Measurements from ENCODE around the gene ATRX.
"Not testable (repeated sequence)": the region's sequence is repeated elsewhere in the genome, so short reads cannot be mapped to it uniquely, and the experiment has no call there.

ATRX gene

GRCh38 chrX:77621453-77621852 is 164.6 kb downstream of the ATRX start:
- not testable (repeated sequence) for DNase-seq (ENCODE audit: low spot score)

- DNase-seq (ENCODE audit: low spot score): no peak
Observed at GRCh38 chrX:77617206-77617605, 168.8 kb downstream of the ATRX start.

- DNase-seq (ENCODE audit: low spot score): no peak
Observed at GRCh38 chrX:77603635-77604336, 182.2 kb downstream of the ATRX start.

DNA sequence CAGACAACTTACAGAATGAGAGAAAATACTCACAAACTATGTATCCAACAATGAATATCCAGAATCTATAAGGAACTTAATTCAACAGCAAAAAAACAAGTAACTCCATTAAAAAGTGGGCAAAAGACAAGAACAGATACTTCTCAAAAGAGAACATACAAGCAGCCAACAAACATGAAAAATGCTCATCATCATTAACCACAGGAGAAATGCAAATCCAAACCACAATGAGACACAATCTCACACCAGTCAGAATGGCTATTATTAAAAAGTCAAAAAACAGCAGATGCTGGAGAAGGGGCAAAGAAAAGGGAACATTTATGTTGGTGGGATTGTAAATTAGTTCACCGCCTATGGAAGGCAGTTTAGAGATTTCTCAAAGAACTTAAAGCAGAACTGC is 188.5 kb downstream of the ATRX start:
- DNase-seq (ENCODE audit: low spot score): peak; percentile 9

DNA sequence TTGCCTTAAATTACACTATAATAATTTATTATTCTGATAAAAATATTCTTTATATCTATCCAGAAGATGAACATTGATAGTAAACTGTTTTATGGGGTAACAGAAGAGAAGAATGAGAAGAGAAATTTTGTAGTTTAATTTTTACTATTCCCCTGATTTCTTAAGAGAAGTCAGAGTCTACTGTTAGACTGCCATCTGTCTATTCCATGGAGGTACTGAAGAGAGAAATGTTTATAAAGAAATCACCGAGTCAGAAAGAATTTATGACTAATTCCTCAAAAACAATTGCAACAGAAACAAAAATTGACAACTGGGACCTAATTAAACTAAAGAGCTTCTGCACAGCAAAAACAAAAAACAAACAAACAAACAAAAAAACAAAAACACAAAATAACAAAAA is 188.9 kb downstream of the ATRX start:
- DNase-seq (ENCODE audit: low spot score): peak; percentile 2

DNA sequence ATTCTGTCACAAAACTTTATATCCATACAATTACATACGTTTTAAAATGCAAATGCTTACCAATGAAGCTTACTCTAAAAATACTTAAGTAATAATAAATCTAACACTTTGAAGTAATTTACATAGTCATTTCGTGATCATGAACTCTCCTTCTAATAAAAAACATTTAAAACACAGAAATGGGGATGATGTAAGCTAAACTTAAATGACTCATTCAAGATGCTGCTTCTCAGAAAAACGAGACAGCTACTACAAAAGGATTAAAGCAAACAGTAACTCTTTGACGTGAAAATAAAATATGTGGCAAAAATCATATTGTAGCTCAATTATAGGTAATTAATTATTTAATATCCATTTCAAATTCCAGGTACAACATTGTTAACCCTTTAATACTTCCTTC is 190.2 kb downstream of the ATRX start:
- no peak for DNase-seq (ENCODE audit: low spot score)

GRCh38 chrX:77572322-77572721 is 213.7 kb downstream of the ATRX start:
- no peak for DNase-seq (ENCODE audit: low spot score)

DNA sequence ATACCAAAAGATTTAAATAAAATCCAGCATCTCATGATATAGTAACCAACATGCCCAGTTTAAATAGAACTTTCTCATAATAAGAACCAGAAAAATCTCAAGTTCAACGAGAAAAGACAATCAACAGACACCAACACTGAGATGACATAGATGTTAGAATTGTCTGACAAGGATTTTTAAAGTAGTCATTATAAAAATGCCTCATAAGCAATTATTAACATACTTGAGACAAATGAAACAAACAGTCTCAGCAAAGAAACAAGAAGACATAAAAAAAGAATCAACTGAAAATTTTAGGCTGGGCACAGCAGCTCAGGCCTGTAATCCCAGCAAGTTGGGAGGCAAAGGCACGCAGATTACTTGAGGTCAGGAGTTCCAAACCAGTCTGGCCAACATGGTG is 220.7 kb downstream of the ATRX start:
- no peak for DNase-seq (ENCODE audit: low spot score)

DNA sequence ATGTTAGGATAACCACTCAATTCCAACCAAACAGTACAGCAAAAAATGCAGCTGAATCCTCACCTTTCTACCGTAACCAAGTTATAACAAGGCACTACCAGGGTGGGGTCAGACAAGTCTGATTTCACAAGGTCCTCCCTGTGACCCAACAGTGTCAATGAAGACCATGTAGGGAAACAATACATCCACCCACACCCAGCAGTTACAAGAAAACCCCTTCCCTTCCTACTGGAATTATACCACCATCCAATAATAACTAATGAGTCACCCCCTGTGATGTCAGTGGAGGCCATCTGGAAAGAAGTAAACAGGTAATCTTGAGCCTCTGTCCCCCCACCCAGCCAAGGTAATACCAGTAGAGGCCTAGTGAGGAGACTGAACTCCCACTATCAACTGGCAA is 221.2 kb downstream of the ATRX start:
- DNase-seq (ENCODE audit: low spot score): no peak

DNA sequence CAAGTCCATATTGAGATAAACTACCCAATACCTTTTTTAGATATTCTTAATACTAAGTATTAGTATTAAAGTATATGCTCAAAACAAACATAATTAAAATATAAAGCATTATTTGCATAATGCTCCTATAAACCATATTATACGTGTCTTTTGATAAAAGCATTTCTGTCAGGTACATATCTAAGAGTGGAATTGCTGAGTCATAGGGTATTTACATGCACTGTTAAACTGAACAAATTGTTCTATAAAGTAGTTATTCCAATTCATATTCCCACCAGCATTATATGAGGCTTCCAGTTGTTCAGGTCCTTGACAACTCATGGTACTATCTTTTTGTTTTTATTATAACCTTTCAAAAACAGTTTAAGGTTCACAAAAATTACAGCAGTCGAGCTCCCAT is 224.6 kb downstream of the ATRX start:
- DNase-seq (ENCODE audit: low spot score): no peak

DNA sequence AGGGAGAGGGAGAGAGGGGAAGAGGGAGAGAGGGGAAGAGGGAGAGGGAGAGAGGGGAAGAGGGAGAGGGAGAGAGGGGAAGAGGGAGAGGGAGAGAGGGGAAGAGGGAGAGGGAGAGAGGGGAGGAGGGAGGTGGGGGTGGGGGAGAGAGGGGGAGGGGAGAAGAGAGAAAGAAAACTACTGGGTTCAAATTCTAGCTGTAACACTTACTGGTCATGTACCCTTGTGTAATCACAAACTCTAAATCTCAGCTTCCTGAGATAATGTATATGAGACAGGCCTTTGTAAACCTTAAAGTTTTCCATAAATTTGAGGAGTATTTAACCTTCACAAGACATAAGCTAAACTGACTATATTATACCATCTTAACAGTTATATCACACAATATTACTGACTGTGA is 229.7 kb downstream of the ATRX start:
- no peak for DNase-seq (ENCODE audit: low spot score)

- DNase-seq (ENCODE audit: low spot score): no peak
Observed at GRCh38 chrX:77548751-77549150, 237.3 kb downstream of the ATRX start.

GRCh38 chrX:77539778-77540177 is 246.2 kb downstream of the ATRX start:
- not testable (repeated sequence) for DNase-seq (ENCODE audit: low spot score)

DNA sequence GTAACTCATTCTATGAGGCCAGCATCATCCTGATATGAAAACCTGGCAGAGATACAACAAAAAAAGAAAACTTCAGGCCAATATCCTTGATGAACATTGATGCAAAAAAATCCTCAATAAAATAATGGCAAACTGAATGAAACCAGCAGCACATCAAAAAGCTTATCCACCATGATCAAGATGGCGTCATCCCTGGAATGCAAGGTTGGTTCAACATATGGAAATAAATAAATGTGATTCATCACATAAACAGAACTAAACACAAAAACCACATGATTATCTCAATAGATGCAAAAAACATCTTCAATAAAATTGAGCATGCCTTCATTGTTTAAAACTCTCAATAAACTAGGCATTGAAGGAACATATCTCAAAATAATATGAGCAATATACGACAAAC is 254.8 kb downstream of the ATRX start:
- not testable (repeated sequence) for DNase-seq (ENCODE audit: low spot score)

GRCh38 chrX:77528034-77528433 is 258.0 kb downstream of the ATRX start:
- DNase-seq (ENCODE audit: low spot score): no peak

GRCh38 chrX:77527233-77528001 is 258.6 kb downstream of the ATRX start:
- no peak for DNase-seq (ENCODE audit: low spot score)

DNA sequence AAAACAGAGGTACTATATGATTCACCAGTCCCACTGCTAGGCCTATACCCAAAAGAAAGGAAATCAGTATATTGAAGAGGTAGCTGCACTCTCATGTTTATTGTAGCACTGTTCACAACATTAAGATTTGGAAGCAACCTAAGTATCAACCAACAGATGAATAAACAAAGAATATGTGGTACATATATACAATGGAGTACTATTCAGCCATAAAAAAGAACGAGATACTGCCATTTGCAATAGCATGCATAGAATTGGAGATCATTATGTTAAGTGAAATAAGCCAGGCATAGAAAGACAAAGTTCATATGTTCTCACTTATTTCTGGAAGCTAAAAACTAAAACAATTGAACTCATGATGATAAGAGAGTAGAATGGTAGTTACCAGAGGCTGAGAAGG is 266.3 kb downstream of the ATRX start:
- no peak for DNase-seq (ENCODE audit: low spot score)

DNA sequence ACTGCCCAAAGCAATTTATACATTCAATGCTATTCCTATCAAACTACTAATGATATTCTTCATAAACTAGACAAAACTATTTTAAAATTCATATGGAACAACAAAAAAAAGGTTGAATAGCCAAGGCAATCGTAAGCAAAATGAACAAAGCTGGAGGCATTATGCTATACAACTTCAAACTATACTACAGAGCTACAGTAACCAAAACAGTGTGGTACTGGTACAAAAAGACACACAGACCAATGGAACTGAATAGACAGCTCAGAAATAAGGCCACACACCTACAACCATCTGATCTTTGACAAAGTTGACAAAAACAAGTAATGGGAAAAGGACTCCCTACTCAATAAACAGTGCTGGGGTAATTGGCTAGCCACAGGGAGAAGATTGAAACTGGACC is 271.8 kb downstream of the ATRX start:
- DNase-seq (ENCODE audit: low spot score): no peak

- DNase-seq (ENCODE audit: low spot score): no peak
Observed at GRCh38 chrX:77510007-77510406, 276.0 kb downstream of the ATRX start.

GRCh38 chrX:77505227-77505626 is 280.8 kb downstream of the ATRX start:
- DNase-seq (ENCODE audit: low spot score): no peak

DNA sequence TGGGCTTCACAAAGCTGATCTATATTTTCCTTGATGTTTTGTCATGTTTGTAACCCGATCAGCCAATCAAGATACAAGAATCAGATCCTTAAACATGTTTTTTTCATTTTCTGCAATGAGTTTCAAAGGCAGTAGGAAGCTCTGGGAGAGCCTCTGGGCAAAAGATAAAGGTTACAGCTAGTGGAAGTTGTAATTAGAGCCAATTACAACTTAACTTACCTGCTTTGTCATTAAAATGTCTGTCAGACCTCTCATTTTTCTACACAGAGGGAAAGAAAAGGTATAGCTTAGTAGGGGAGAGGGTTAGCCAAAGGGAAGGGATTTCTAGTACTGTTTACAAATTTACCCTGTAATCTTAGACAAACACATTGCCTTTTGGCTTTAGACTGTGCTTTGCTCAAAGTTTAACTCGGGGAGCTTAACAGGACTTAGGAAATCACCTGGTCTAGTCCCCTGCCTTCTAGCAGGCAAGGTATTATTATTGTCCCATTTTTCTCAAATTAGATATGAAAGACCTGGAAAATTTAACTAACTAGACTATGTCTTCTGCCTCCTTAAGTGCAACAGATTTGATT is 283.0 kb downstream of the ATRX start:
- no peak for DNase-seq (ENCODE audit: low spot score)

- DNase-seq (ENCODE audit: low spot score): not testable (repeated sequence)
Observed at GRCh38 chrX:77500164-77500563, 285.9 kb downstream of the ATRX start.

Data from NAMALWA (cell line).